Body of pancreas (tissue), 4 donors: Measurements from ENCODE around the gene FLRT1. TPM values are rescaled to one million over a fixed set of nuclear protein-coding genes. Genes with fewer than 3 reads are reported as not detected.

Source experiments
- ATAC-seq: fragments of 150-250 bp; one replicate; pipeline ENCODE4 v1.9.1; 2016
- DNase-seq, 4 donors: peaks; one replicate each; pipeline ENCODE4 v3.0.0-alpha.2; 2019
- H3K27ac ChIP-seq, 4 donors: fragments of 200-600 bp; sonication (generic); 1 replicate in 3 of 4; 2 replicates in 1 of 4; pipeline versions ENCODE4 v1.5.1 to v1.6.1; 2016 to 2019; ENCODE audit warnings: mild to moderate bottlenecking in 1 of 4, mixed read lengths in 1 of 4, moderate library complexity in 1 of 4
- H3K27me3 ChIP-seq, 2 donors: fragments of 200-600 bp; sonication (generic); one replicate each; pipeline ENCODE4 v1.6.0; 2016; ENCODE audit warnings: mild to moderate bottlenecking in 1 of 2
- H3K36me3 ChIP-seq, 2 donors: fragments of 200-600 bp; sonication (generic); replicated peaks in 1 of 2; 2 replicates each; pipeline ENCODE4 v1.5.1; 2016; ENCODE audit warnings: low read depth in 2 of 2; ENCODE audit not compliant: insufficient read depth in 1 of 2
- H3K4me1 ChIP-seq: fragments of 200-600 bp; sonication (generic); one replicate; pipeline ENCODE4 v1.6.0; 2016
- H3K4me3 ChIP-seq, 2 donors: fragments of 200-600 bp; sonication (generic); 1 replicate in 1 of 2; 2 replicates in 1 of 2; pipeline ENCODE4 v1.5.1; 2016 to 2019
- H3K9me3 ChIP-seq, 3 donors: fragments of 200-600 bp; sonication (generic); 1 replicate in 2 of 3; 2 replicates in 1 of 3; pipeline ENCODE4 v1.5.1; 2016
- CTCF ChIP-seq, 7 experiments: fragments of 450-650 bp in 4 of 7; fragments of 200-600 bp in 3 of 7; sonication (generic) in 3 of 7; IDR thresholded peaks; one replicate each; pipeline ENCODE4 v1.5.1; 2016 to 2019; ENCODE audit warnings: antibody characterized with exemption in 7 of 7
- POLR2A ChIP-seq, 3 donors: fragments of 450-650 bp; IDR thresholded peaks; one replicate each; pipeline ENCODE4 v1.6.1; 2016; ENCODE audit warnings: antibody characterized with exemption in 3 of 3, mild to moderate bottlenecking in 2 of 3
- WGBS, 2 donors: methylation state at CpG; one replicate each; pipeline ENCODE4 v1.1.5; 2017; 5-methylcytosine and 5-hydroxymethylcytosine counted together
- intact Hi-C: fragments of 100-400 bp; cut with DNase I; formaldehyde crosslinking; loops from one replicate; pipeline ENCODE4 v1.15.1; 2023
- total RNA-seq, 2 donors: library from RNA; depleted of rRNA; stranded (reverse); fragments of >200 nt; gene quantifications; one replicate each; pipeline ENCODE4 v1.1.0, GENCODE V29; 2016

The FLRT1 gene
- total RNA-seq, 2 donors from 2014 or later: 0.26 TPM; not detected in 1

- intact Hi-C loops: no loop called here
- H3K4me3 ChIP-seq: no peak overlapping the region
- DNase-seq: no peak
- ATAC-seq: no peak
- no peaks in the 10 kb centered on the region for H3K27me3 ChIP-seq
- TF ChIP-seq CTCF (IDR thresholded peaks at IDR 0.05): no peak
- no peak for TF ChIP-seq POLR2A (IDR thresholded peaks at IDR 0.05)
- 41 to 66% methylated on average over 4 to 5 of the region's 7 CpGs for WGBS, 2 donors
- H3K4me1 ChIP-seq: peaks cover 26% of the 10 kb centered on the region
- no peaks in the 10 kb centered on the region for H3K36me3 ChIP-seq
- H3K9me3 ChIP-seq: no peaks in the 10 kb centered on the region
- H3K27ac ChIP-seq: no peak overlapping the region
Measured at GRCh38 chr11:64017945-64018224, 17.8 kb upstream of the FLRT1 start.

GRCh38 chr11:64018310-64018709 is 17.4 kb upstream of the FLRT1 start:
- Histone ChIP-seq H3K36me3 (no peaks in the 10 kb centered on the region), H3K4me1 (peaks cover 26% of the 10 kb centered on the region), H3K27ac (peak overlapping the region in 2 of 4 donors; percentile 54 to 66), H3K4me3 (no peak overlapping the region), H3K9me3 (no peaks in the 10 kb centered on the region), H3K27me3 (no peaks in the 10 kb centered on the region)
- DNase-seq: peak in 1 of 4 donors; percentile 16
- 74 to 92% methylated on average over 2 to 7 of the region's 8 CpGs for WGBS, 2 donors
- intact Hi-C loops: no loop called here
- peak; percentile 22 for ATAC-seq
- TF ChIP-seq POLR2A (IDR thresholded peaks at IDR 0.05): no peak
- no peak for TF ChIP-seq CTCF (IDR thresholded peaks at IDR 0.05)

GRCh38 chr11:64019106-64020037 is 16.4 kb upstream of the FLRT1 start:
- intact Hi-C loops: no loop called here
- DNase-seq (peak; percentile 48 to 70 (median 64)), ATAC-seq (peak; percentile 49)
- no peaks in the 10 kb centered on the region for H3K27me3 ChIP-seq
- no peak overlapping the region for H3K4me3 ChIP-seq
- H3K4me1 ChIP-seq: peaks cover 26% of the 10 kb centered on the region
- no peaks in the 10 kb centered on the region for H3K36me3 ChIP-seq
- H3K27ac ChIP-seq: peak overlapping the region; percentile 15 to 66 (median 53)
- 47 to 57% methylated on average over 16 to 27 of the region's 27 CpGs for WGBS, 2 donors
- no peak for TF ChIP-seq CTCF (IDR thresholded peaks at IDR 0.05)
- peak in 1 of 3 donors; percentile 3 for TF ChIP-seq POLR2A (IDR thresholded peaks at IDR 0.05)
- no peaks in the 10 kb centered on the region for H3K9me3 ChIP-seq

- ATAC-seq (no peak), DNase-seq (no peak)
- Histone ChIP-seq H3K27me3 (no peaks in the 10 kb centered on the region), H3K27ac (no peak overlapping the region), H3K4me1 (peaks cover 26% of the 10 kb centered on the region), H3K4me3 (no peak overlapping the region), H3K36me3 (no peaks in the 10 kb centered on the region), H3K9me3 (no peaks in the 10 kb centered on the region)
- WGBS, 2 donors: 82 to 88% methylated on average over 6 to 20 of the region's 22 CpGs
- intact Hi-C loops: no loop called here
- TF ChIP-seq POLR2A (IDR thresholded peaks at IDR 0.05) (no peak), CTCF (IDR thresholded peaks at IDR 0.05) (no peak)
Measured at GRCh38 chr11:64020976-64021756, 14.6 kb upstream of the FLRT1 start.
